WTC11 (cell line): ENCODE data around the gene DARS1. TPM values are rescaled to one million over a fixed set of nuclear protein-coding genes. Genes with fewer than 3 reads are reported as not detected.

Experiments used
- ATAC-seq: fragments of 200-7000 bp; cut with Tn5 transposase; 2 replicates; pipeline ENCODE4 v1.10.0; 2021; ENCODE audit warnings: mild to moderate bottlenecking, moderate library complexity
- CTCF ChIA-PET: fragments of 300-600 bp; sonication (Branson Sonifier 250); formaldehyde crosslinking; loops from one replicate; lab custom pipeline; 2021; ENCODE audit warnings: antibody characterized with exemption; lab: Charles Lee
- POLR2A ChIA-PET: fragments of 350-600 bp; sonication (Branson Sonifier 250); formaldehyde crosslinking; loops from one replicate; lab custom pipeline; 2021; ENCODE audit warnings: antibody characterized with exemption; lab: Charles Lee
- DNase-seq: peaks from one replicate; pipeline ENCODE4 v3.0.0; 2021; ENCODE audit warnings: low spot score
- H3K27ac Mint-ChIP-seq: 2 replicates; pipeline ENCODE4 v1.8.0; 2021; ENCODE audit warnings: mixed read lengths
- H3K27me3 Mint-ChIP-seq: 2 replicates; pipeline ENCODE4 v1.8.0; 2021; ENCODE audit warnings: low read depth, mild to moderate bottlenecking, moderate library complexity, mixed read lengths
- H3K36me3 Mint-ChIP-seq: 2 replicates; pipeline ENCODE4 v1.8.0; 2021; ENCODE audit warnings: mixed read lengths
- H3K4me1 Mint-ChIP-seq: 2 replicates; pipeline ENCODE4 v1.8.0; 2022; ENCODE audit warnings: mixed read lengths
- H3K4me3 Mint-ChIP-seq: 2 replicates; pipeline ENCODE4 v1.8.0; 2021; ENCODE audit warnings: mild to moderate bottlenecking, moderate library complexity, mixed read lengths
- H3K9me3 Mint-ChIP-seq: 2 replicates; pipeline ENCODE4 v1.8.0; 2021; ENCODE audit warnings: mixed read lengths
- CREB1 ChIP-seq: sonication (generic); formaldehyde crosslinking; IDR thresholded peaks from 2 replicates; pipeline ENCODE4 v1.8.0; 2023; ENCODE audit warnings: mild to moderate bottlenecking, missing genetic modification reagents
- CREM ChIP-seq: sonication (generic); formaldehyde crosslinking; IDR thresholded peaks from 2 replicates; pipeline ENCODE4 v1.8.1; 2022; ENCODE audit warnings: mild to moderate bottlenecking, missing genetic modification reagents, moderate library complexity
- EMX1 ChIP-seq: fragments of 250-450 bp; sonication (Bioruptor Pico); IDR thresholded peaks from 2 replicates; pipeline ENCODE4 v1.8.0; 2021; ENCODE audit warnings: mild to moderate bottlenecking
- FOXP1 ChIP-seq: sonication (generic); formaldehyde crosslinking; IDR thresholded peaks from 2 replicates; pipeline ENCODE4 v1.8.0; 2022; ENCODE audit warnings: missing genetic modification reagents, mild to moderate bottlenecking, moderate library complexity, borderline replicate concordance
- FOXP4 ChIP-seq: sonication (generic); formaldehyde crosslinking; IDR thresholded peaks from 2 replicates; pipeline ENCODE4 v1.8.0; 2022; ENCODE audit warnings: mild to moderate bottlenecking, missing genetic modification reagents
- IRF2 ChIP-seq: sonication (generic); formaldehyde crosslinking; IDR thresholded peaks from 2 replicates; pipeline ENCODE4 v1.8.0; 2022; ENCODE audit warnings: low read depth, missing genetic modification reagents, borderline replicate concordance
- MXD4 ChIP-seq: fragments of 250-450 bp; sonication (Bioruptor Pico); IDR thresholded peaks from 2 replicates; pipeline ENCODE4 v1.8.0; 2021; ENCODE audit warnings: mild to moderate bottlenecking, moderate library complexity, borderline replicate concordance
- NR1H2 ChIP-seq: sonication (generic); formaldehyde crosslinking; IDR thresholded peaks from 2 replicates; pipeline ENCODE4 v1.9.0; 2021; ENCODE audit warnings: mild to moderate bottlenecking, moderate library complexity, missing genetic modification reagents
- RELA ChIP-seq: sonication (generic); formaldehyde crosslinking; IDR thresholded peaks from 2 replicates; pipeline ENCODE4 v1.8.1; 2022; ENCODE audit warnings: missing genetic modification reagents, mild to moderate bottlenecking, borderline replicate concordance
- SOX15 ChIP-seq: fragments of 250-450 bp; sonication (Bioruptor Pico); IDR thresholded peaks from 2 replicates; pipeline ENCODE4 v1.9.0; 2021; ENCODE audit warnings: mild to moderate bottlenecking
- TCF7 ChIP-seq: sonication (generic); formaldehyde crosslinking; IDR thresholded peaks from 2 replicates; pipeline ENCODE4 v1.8.0; 2022; ENCODE audit warnings: mild to moderate bottlenecking, low read depth, missing genetic modification reagents, moderate library complexity
- TEAD4 ChIP-seq: sonication (generic); formaldehyde crosslinking; IDR thresholded peaks from 2 replicates; pipeline ENCODE4 v1.8.0; 2022; ENCODE audit warnings: mild to moderate bottlenecking, missing genetic modification reagents
- ZNF281 ChIP-seq: sonication (generic); formaldehyde crosslinking; IDR thresholded peaks from 2 replicates; pipeline ENCODE4 v1.8.0; 2023; ENCODE audit warnings: mild to moderate bottlenecking, missing genetic modification reagents
- ZNF317 ChIP-seq: sonication (generic); formaldehyde crosslinking; IDR thresholded peaks from 2 replicates; pipeline ENCODE4 v1.8.1; 2023; ENCODE audit warnings: low read depth, mild to moderate bottlenecking, moderate library complexity, missing genetic modification reagents, borderline replicate concordance
- ZNF423 ChIP-seq: fragments of 250-450 bp; sonication (Bioruptor Pico); IDR thresholded peaks from 2 replicates; pipeline ENCODE4 v2.1.2; 2022; ENCODE audit warnings: mild to moderate bottlenecking, moderate library complexity
- total RNA-seq: library from RNA; stranded (reverse); gene quantifications from 3 replicates; pipeline ENCODE4 v1.2.3, GENCODE V29; 2021
- TF ChIP-seq, protein P1 (sequence below): sonication (generic); formaldehyde crosslinking; conservative IDR thresholded peaks from 2 replicates; pipeline ENCODE4 v1.8.1; 2023; ENCODE audit warnings: mild to moderate bottlenecking, low read depth, missing genetic modification reagents, moderate library complexity
- TF ChIP-seq, protein P2 (sequence below): sonication (generic); formaldehyde crosslinking; IDR thresholded peaks from 2 replicates; pipeline ENCODE4 v1.8.1; 2022; ENCODE audit warnings: missing genetic modification reagents, borderline replicate concordance
- TF ChIP-seq, protein P3 (sequence below): sonication (generic); formaldehyde crosslinking; IDR thresholded peaks from 2 replicates; pipeline ENCODE4 v1.8.1; 2022; ENCODE audit warnings: mild to moderate bottlenecking, missing genetic modification reagents, moderate library complexity, borderline replicate concordance

The DARS1 gene
- total RNA-seq, 1 experiment from 2014 or later = 80.9 TPM

GRCh38 chr2:136000502-136000901 lies 15.1 kb upstream of the DARS1 start:
- peaks cover 16% of the 10 kb centered on the region for H3K9me3 Mint-ChIP-seq
- no peak for DNase-seq
- H3K27ac Mint-ChIP-seq = no peak overlapping the region
- POLR2A ChIA-PET = no interaction called here
- H3K4me1 Mint-ChIP-seq = peaks cover 8% of the 10 kb centered on the region
- CTCF ChIA-PET = interaction anchor here (0.7 kb wide), 1 partner anchor 123 kb away, joined by 3 read pairs; no protein-coding TSS in a partner anchor
- TF ChIP-seq ZNF423 (no peak), MXD4 (CRISPR knock-in tag) (no peak), CREM (CRISPR knock-in tag) (no peak), TCF7 (CRISPR knock-in tag) (no peak), TEAD4 (CRISPR knock-in tag) (no peak), IRF2 (CRISPR knock-in tag) (no peak), FOXP1 (no peak), EMX1 (no peak), SOX15 (CRISPR knock-in tag) (no peak), NR1H2 (no peak)
- TF ChIP-seq, protein P1, sequence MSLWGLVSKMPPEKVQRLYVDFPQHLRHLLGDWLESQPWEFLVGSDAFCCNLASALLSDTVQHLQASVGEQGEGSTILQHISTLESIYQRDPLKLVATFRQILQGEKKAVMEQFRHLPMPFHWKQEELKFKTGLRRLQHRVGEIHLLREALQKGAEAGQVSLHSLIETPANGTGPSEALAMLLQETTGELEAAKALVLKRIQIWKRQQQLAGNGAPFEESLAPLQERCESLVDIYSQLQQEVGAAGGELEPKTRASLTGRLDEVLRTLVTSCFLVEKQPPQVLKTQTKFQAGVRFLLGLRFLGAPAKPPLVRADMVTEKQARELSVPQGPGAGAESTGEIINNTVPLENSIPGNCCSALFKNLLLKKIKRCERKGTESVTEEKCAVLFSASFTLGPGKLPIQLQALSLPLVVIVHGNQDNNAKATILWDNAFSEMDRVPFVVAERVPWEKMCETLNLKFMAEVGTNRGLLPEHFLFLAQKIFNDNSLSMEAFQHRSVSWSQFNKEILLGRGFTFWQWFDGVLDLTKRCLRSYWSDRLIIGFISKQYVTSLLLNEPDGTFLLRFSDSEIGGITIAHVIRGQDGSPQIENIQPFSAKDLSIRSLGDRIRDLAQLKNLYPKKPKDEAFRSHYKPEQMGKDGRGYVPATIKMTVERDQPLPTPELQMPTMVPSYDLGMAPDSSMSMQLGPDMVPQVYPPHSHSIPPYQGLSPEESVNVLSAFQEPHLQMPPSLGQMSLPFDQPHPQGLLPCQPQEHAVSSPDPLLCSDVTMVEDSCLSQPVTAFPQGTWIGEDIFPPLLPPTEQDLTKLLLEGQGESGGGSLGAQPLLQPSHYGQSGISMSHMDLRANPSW (CRISPR knock-in tag) = no peak
- TF ChIP-seq, protein P2, sequence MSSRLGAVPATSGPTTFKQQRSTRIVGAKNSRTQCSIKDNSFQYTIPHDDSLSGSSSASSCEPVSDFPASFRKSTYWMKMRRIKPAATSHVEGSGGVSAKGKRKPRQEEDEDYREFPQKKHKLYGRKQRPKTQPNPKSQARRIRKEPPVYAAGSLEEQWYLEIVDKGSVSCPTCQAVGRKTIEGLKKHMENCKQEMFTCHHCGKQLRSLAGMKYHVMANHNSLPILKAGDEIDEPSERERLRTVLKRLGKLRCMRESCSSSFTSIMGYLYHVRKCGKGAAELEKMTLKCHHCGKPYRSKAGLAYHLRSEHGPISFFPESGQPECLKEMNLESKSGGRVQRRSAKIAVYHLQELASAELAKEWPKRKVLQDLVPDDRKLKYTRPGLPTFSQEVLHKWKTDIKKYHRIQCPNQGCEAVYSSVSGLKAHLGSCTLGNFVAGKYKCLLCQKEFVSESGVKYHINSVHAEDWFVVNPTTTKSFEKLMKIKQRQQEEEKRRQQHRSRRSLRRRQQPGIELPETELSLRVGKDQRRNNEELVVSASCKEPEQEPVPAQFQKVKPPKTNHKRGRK (CRISPR knock-in tag) = no peak
- no peak for ATAC-seq
- H3K4me3 Mint-ChIP-seq = no peak overlapping the region
- peaks cover 13% of the 10 kb centered on the region for H3K36me3 Mint-ChIP-seq
- no peaks in the 10 kb centered on the region; the same call in 1 of the 2 replicates for H3K27me3 Mint-ChIP-seq

DNA sequence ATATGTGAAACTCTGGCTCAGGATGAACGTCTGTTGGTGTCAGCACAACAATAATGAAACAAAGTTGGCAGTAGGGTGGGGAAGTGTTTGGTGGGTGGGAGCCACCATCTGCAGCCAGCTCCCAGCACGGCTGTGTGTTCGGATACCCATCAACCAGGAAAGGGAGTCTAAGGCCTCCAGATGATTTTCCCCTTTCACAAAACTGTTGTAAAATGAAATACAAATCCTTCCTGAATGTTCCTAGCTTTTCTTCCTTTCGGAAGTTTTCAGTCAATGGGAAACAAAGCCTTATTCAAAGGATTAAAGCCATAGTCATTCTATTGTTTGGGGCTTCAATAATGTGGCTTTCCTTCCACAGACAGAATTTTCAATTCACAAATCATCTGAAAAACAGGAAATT lies 14.5 kb upstream of the DARS1 start:
- POLR2A ChIA-PET = no interaction called here
- CTCF ChIA-PET = interaction anchor here (0.7 to 1.1 kb wide), 2 partner anchors 86 to 124 kb away, joined by 3 read pairs; no protein-coding TSS in a partner anchor
- Mint-ChIP-seq H3K36me3 (peaks cover 11% of the 10 kb centered on the region), H3K27ac (no peak overlapping the region), H3K4me3 (no peak overlapping the region), H3K27me3 (no peaks in the 10 kb centered on the region; the same call in 1 of the 2 replicates), H3K4me1 (peaks cover 8% of the 10 kb centered on the region), H3K9me3 (peaks cover 14% of the 10 kb centered on the region)
- DNase-seq (no peak), ATAC-seq (no peak)
- no peak for TF ChIP-seq CREB1
- TF ChIP-seq FOXP4 (CRISPR knock-in tag) = no peak
- TF ChIP-seq, protein P3, sequence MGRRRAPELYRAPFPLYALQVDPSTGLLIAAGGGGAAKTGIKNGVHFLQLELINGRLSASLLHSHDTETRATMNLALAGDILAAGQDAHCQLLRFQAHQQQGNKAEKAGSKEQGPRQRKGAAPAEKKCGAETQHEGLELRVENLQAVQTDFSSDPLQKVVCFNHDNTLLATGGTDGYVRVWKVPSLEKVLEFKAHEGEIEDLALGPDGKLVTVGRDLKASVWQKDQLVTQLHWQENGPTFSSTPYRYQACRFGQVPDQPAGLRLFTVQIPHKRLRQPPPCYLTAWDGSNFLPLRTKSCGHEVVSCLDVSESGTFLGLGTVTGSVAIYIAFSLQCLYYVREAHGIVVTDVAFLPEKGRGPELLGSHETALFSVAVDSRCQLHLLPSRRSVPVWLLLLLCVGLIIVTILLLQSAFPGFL (CRISPR knock-in tag) = no peak
- TF ChIP-seq ZNF317 (CRISPR knock-in tag) = no peak
- TF ChIP-seq ZNF423 = no peak
- no peak for TF ChIP-seq RELA (CRISPR knock-in tag)
- TF ChIP-seq ZNF281 (CRISPR knock-in tag) = no peak
